Measurements from ENCODE around the gene KAT6B. TPM values are rescaled to one million over a fixed set of nuclear protein-coding genes. Genes with fewer than 3 reads are reported as not detected.

KAT6B gene
- total and polyA plus RNA-seq, 10 of the 15 experiments (the other 5 are each of a cell fraction or from before 2014, with no cell fraction given) = 2.7 to 22.6 (median 15.7) TPM

DNA sequence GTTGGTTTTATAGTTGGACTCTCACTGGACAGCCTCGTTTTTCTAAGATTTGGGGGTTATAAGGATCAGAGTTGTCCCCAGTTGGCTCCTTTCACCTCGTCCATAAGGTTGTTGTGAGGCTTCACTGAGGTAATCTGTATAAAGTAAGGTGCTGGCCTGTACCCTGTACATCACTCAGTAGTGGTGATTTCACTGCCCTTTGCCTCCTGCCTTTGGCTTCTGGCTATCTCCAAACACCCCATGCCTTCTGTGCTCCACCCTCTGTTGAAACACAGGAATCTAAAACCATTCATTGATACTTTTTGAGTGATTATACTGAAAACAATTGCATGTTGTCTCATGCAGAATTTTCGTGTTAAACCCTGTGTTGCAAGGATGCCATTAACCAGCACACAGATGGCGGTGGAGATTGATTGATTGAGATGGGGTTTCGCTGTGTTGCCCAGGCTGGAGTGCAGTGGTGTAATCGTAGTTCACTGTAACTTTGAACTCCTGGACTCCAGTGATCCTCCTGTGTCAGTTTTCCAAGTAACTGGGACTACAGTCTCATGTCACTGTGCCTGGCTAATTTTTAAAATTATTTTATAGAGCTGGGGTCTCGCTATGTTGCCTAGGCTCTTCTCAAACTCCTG is 55.0 kb downstream of the KAT6B start (continued):
- TF ChIP-seq BHLHE40 (IDR thresholded peaks at IDR 0.05; ENCODE audit: borderline replicate concordance in 1 of 2, low read depth in 2 of 2, low read length in 1 of 2) (no peak), ZNF217 (IDR thresholded peaks at IDR 0.05) (no peak), CHD4 (IDR thresholded peaks at IDR 0.05) (no peak)

DNA sequence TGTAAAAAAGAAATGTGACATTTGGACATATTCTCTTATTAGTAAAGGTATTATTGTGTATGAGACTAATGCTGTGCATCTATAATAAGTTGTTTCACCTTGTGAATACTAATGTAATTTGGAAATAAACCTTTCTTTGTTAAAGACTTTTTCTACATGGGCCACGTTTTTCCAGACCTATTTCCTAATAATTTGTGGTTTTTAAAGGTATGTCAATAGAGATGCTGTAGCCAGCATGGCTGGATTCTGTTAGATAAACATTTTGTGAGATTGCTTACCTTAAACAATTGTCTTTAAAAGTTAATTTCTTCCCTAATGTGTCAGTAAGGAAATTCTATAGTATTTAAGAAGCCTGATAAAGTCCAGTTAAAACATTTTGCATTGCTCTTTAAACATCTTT is 56.0 kb downstream of the KAT6B start:
- CTCF ChIA-PET = interaction anchor here (0.9 to 2.6 kb wide), 2 partner anchors 11 to 52 kb away, joined by 3 to 11 read pairs; no protein-coding TSS in a partner anchor
- peaks cover 2% of the 10 kb centered on the region; the same call in 1 of the 2 replicates for H4K20me1 ChIP-seq (ENCODE audit: control insufficient read depth, insufficient read depth)
- no peak overlapping the region for H3K4me3 ChIP-seq
- no peak overlapping the region for H3K27ac ChIP-seq (ENCODE audit: control insufficient read depth, insufficient read depth)
- intact Hi-C loops (cut with micrococcal nuclease; ENCODE audit: unreplicated experiment) (no loop called here), in situ Hi-C loops (cut with MboI) (no loop called here)
- 29% methylated on average over 1 of the region's 1 CpG for WGBS (ENCODE audit: insufficient coverage, insufficient replicate concordance, low lambda C conversion rate, missing lambda C conversion rate)
- no peak overlapping the region for H2AFZ ChIP-seq (ENCODE audit: control insufficient read depth, low read depth, low read length)
- FAIRE-seq = no peak
- peaks cover 3% of the 10 kb centered on the region for H3K79me2 ChIP-seq (ENCODE audit: control insufficient read depth, insufficient read depth, low read length)
- TF ChIP-seq KDM1A (IDR thresholded peaks at IDR 0.05; ENCODE audit: borderline replicate concordance) (no peak), FOXM1 (IDR thresholded peaks at IDR 0.05; ENCODE audit: low read depth, low read length) (no peak), POLR2AphosphoS2 (IDR thresholded peaks at IDR 0.05; ENCODE audit: low read depth, low read length) (no peak), TCF3 (IDR thresholded peaks at IDR 0.05; ENCODE audit: borderline replicate concordance, insufficient read depth, low read depth, low read length) (no peak), EZH2 (IDR thresholded peaks at IDR 0.05; ENCODE audit: borderline replicate concordance, control insufficient read depth, low read depth, low read length) (no peak), WRNIP1 (IDR thresholded peaks at IDR 0.05; ENCODE audit: borderline replicate concordance, low read depth, low read length) (no peak), SMC3 (IDR thresholded peaks at IDR 0.05; ENCODE audit: borderline replicate concordance, low read length) (no peak), TARDBP (IDR thresholded peaks at IDR 0.05; ENCODE audit: borderline replicate concordance) (no peak)
- TF ChIP-seq, protein P1, sequence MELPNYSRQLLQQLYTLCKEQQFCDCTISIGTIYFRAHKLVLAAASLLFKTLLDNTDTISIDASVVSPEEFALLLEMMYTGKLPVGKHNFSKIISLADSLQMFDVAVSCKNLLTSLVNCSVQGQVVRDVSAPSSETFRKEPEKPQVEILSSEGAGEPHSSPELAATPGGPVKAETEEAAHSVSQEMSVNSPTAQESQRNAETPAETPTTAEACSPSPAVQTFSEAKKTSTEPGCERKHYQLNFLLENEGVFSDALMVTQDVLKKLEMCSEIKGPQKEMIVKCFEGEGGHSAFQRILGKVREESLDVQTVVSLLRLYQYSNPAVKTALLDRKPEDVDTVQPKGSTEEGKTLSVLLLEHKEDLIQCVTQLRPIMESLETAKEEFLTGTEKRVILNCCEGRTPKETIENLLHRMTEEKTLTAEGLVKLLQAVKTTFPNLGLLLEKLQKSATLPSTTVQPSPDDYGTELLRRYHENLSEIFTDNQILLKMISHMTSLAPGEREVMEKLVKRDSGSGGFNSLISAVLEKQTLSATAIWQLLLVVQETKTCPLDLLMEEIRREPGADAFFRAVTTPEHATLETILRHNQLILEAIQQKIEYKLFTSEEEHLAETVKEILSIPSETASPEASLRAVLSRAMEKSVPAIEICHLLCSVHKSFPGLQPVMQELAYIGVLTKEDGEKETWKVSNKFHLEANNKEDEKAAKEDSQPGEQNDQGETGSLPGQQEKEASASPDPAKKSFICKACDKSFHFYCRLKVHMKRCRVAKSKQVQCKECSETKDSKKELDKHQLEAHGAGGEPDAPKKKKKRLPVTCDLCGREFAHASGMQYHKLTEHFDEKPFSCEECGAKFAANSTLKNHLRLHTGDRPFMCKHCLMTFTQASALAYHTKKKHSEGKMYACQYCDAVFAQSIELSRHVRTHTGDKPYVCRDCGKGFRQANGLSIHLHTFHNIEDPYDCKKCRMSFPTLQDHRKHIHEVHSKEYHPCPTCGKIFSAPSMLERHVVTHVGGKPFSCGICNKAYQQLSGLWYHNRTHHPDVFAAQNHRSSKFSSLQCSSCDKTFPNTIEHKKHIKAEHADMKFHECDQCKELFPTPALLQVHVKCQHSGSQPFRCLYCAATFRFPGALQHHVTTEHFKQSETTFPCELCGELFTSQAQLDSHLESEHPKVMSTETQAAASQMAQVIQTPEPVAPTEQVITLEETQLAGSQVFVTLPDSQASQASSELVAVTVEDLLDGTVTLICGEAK (IDR thresholded peaks at IDR 0.05; ENCODE audit: borderline replicate concordance) = no peak
- TF ChIP-seq, protein P2, sequence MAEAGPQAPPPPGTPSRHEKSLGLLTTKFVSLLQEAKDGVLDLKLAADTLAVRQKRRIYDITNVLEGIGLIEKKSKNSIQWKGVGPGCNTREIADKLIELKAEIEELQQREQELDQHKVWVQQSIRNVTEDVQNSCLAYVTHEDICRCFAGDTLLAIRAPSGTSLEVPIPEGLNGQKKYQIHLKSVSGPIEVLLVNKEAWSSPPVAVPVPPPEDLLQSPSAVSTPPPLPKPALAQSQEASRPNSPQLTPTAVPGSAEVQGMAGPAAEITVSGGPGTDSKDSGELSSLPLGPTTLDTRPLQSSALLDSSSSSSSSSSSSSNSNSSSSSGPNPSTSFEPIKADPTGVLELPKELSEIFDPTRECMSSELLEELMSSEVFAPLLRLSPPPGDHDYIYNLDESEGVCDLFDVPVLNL (IDR thresholded peaks at IDR 0.05; ENCODE audit: low read depth, low read length) = no peak
- H3K9ac ChIP-seq (ENCODE audit: control insufficient read depth, insufficient read depth, low read length) = no peak overlapping the region
- RAD21 ChIA-PET (ENCODE audit: unreplicated experiment) = no interaction called here
- POLR2A ChIA-PET = no interaction called here
- no peaks in the 10 kb centered on the region for H3K9me3 ChIP-seq (replicated peaks; ENCODE audit: control insufficient read depth, insufficient read depth, low read length)
- H3K36me3 ChIP-seq (ENCODE audit: control insufficient read depth in 2 of 2, insufficient read depth in 2 of 2, low read length in 1 of 2) = peaks cover 0 to 2% of the 10 kb centered on the region in 2 experiments; a peak in 3 of 4 replicates
- H3K4me1 ChIP-seq (ENCODE audit: control insufficient read depth, insufficient read depth, low read length) = no peaks in the 10 kb centered on the region
- ATAC-seq = no peak
- no peaks in the 10 kb centered on the region for H3K27me3 ChIP-seq (replicated peaks in 1 of 2; ENCODE audit: control insufficient read depth in 2 of 2, insufficient read depth in 2 of 2, low read length in 1 of 2)
- SMC1A ChIA-PET (ENCODE audit: uncharacterized antibody, unreplicated experiment) = interaction anchor here (1.0 to 1.9 kb wide), 2 partner anchors 10 to 13 kb away, joined by 4 read pairs; no protein-coding TSS in a partner anchor
- H3K4me2 ChIP-seq (ENCODE audit: control insufficient read depth, insufficient read depth) = no peak overlapping the region
- no TSS peak for BruUV-seq (replicated peaks)
- DNase-seq (ENCODE audit: low read depth, low spot score) = no peak
